ENCODE measurements around the gene MALAT1. TPM values are rescaled to one million over a fixed set of nuclear protein-coding genes. Genes with fewer than 3 reads are reported as not detected.
"Not testable (repeated sequence)": the region's sequence is repeated elsewhere in the genome, so short reads cannot be mapped to it uniquely, and the experiment has no call there.

The MALAT1 gene
- total and polyA plus RNA-seq, 8 donors: 251 to 5,615 (median 2,750) TPM

DNA sequence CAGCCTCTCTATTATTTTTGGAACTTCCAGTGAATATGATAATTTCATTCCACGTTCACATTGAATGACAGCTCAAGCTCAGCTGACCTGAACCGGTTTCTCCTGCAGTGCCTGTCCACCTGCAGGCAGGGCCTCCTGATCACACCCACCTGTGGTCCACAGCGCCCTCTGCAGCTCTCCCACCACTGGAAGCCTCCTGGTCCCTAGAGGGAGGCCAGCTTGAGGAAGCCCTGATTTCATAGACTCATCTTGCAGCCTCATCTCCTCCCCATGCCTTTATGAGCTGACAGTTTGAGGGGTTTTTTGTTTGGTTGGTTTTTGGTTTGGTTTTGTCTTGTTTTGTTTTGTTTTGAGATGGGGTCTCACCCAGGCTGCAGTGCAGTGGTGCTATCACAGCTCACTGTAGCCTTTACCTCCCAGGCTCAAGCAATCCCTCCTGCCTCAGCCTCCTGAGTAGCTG, 29.9 kb upstream of the MALAT1 start:
- intact Hi-C loops (cut with DNase I): loop anchor here in 2 of 3 donors (2.0 to 10.0 kb wide), 3 partner anchors 52 to 114 kb away; partner anchors contain the start of gene TIGD3 (in 1 of the 2)
- Histone ChIP-seq H3K36me3 (no peaks in the 10 kb centered on the region), H3K27me3 (no peaks in the 10 kb centered on the region), H3K9me3 (no peaks in the 10 kb centered on the region), H3K4me3 (no peak overlapping the region), H3K27ac (peak overlapping the region in 1 of 4 donors; percentile 12), H3K4me1 (peaks cover 11 to 28% (median 20%) of the 10 kb centered on the region in 3 donors)
- FAIRE-seq (no peak), ATAC-seq (peak; percentile 67 to 87 (median 78)), DNase-seq (peak; percentile 89 to 93 (median 90))
- WGBS, 2 donors: 5 to 8% methylated on average over 3 of the region's 3 CpGs
- TF ChIP-seq, protein P1, sequence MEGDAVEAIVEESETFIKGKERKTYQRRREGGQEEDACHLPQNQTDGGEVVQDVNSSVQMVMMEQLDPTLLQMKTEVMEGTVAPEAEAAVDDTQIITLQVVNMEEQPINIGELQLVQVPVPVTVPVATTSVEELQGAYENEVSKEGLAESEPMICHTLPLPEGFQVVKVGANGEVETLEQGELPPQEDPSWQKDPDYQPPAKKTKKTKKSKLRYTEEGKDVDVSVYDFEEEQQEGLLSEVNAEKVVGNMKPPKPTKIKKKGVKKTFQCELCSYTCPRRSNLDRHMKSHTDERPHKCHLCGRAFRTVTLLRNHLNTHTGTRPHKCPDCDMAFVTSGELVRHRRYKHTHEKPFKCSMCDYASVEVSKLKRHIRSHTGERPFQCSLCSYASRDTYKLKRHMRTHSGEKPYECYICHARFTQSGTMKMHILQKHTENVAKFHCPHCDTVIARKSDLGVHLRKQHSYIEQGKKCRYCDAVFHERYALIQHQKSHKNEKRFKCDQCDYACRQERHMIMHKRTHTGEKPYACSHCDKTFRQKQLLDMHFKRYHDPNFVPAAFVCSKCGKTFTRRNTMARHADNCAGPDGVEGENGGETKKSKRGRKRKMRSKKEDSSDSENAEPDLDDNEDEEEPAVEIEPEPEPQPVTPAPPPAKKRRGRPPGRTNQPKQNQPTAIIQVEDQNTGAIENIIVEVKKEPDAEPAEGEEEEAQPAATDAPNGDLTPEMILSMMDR (IDR thresholded peaks at IDR 0.05): peak; percentile 47 to 75 (median 65)

DNA sequence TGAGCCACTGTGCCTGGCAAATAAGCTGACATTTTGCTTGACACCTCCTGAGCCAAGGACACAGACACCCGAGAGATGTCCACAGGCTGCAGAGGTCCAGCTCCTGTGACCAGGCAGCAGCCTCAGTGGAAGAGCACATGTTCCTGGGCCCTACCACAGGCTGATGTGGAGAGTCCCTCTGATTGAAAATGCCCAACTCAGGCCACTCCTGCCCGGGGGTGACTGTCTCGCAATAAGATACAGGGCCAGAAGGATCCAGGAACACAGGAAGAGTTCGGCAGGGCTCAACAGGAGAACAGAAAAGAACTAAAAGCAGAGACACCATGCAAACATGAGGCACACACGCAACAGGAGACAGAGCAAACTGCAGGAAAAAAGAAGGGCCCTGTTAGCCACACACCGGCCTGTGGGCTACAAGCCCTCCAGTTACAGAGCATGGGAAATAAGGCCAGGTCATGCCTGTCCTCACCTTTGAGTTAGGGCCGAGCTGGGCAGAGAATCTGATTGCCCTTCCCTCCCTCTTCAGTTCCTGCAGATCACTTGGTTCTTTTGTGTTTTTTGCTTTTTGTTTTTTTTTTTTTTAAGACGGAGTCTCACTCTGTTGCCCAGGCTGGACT, 28.3 kb upstream of the MALAT1 start:
- intact Hi-C loops (cut with DNase I): loop anchor here in 1 of 3 donors (5.0 kb wide), 1 partner anchor 37 kb away; no protein-coding TSS in a partner anchor
- WGBS, 2 donors: 80 to 84% methylated on average over 8 of the region's 8 CpGs

DNA sequence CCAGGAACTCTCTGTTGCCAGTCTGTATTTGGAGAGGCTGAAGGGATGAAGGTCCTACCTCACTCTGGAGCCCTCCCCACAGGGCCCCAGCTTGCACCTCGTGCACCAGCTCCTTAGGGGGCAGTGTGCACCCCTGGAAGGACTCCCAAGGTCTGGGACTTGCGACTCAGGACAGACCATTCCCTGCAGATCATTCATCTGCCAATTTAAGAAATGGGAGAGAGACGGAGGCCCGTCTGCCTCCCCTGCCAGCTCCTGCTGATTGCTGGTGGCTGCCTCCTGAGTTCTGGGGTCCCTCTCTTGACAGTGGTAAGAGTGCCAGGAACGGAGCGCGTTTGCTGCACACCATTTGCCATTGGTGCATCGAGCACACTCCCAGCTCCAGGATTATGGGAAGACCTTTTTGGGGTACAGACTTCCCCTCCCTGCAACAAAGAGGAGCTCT, 27.4 kb upstream of the MALAT1 start:
- WGBS, 2 donors: 32 to 40% methylated on average over 8 of the region's 8 CpGs
- no peaks in the 10 kb centered on the region for H3K27me3 ChIP-seq
- DNase-seq (peak; percentile 76 to 87 (median 81)), FAIRE-seq (no peak), ATAC-seq (peak; percentile 73 to 85 (median 82))
- H3K9me3 ChIP-seq: no peaks in the 10 kb centered on the region
- H3K36me3 ChIP-seq: no peaks in the 10 kb centered on the region
- TF ChIP-seq, protein P1 (IDR thresholded peaks at IDR 0.05): peak; percentile 29 to 55 (median 46)
- peak overlapping the region; percentile 78 to 93 (median 88) for H3K27ac ChIP-seq
- intact Hi-C loops (cut with DNase I): loop anchor here in 1 of 3 donors (5.0 kb wide), 1 partner anchor 36 kb away; no protein-coding TSS in a partner anchor
- peaks cover 15 to 31% (median 24%) of the 10 kb centered on the region in 3 donors for H3K4me1 ChIP-seq
- H3K4me3 ChIP-seq: peak overlapping the region in 1 of 4 donors; percentile 20

More for the DNA sequence above, 28.3 kb upstream of the MALAT1 start:
- FAIRE-seq: no peak
- H3K4me3 ChIP-seq: no peak overlapping the region
- peak in 1 of 6 donors; percentile 51 for DNase-seq
- no peaks in the 10 kb centered on the region for H3K27me3 ChIP-seq
- H3K36me3 ChIP-seq: no peaks in the 10 kb centered on the region
- no peak for ATAC-seq
- H3K4me1 ChIP-seq: peaks cover 11 to 28% (median 20%) of the 10 kb centered on the region in 3 donors
- no peaks in the 10 kb centered on the region for H3K9me3 ChIP-seq
- peak overlapping the region; percentile 78 to 93 (median 88) for H3K27ac ChIP-seq
- TF ChIP-seq, protein P1 (IDR thresholded peaks at IDR 0.05): no peak

DNA sequence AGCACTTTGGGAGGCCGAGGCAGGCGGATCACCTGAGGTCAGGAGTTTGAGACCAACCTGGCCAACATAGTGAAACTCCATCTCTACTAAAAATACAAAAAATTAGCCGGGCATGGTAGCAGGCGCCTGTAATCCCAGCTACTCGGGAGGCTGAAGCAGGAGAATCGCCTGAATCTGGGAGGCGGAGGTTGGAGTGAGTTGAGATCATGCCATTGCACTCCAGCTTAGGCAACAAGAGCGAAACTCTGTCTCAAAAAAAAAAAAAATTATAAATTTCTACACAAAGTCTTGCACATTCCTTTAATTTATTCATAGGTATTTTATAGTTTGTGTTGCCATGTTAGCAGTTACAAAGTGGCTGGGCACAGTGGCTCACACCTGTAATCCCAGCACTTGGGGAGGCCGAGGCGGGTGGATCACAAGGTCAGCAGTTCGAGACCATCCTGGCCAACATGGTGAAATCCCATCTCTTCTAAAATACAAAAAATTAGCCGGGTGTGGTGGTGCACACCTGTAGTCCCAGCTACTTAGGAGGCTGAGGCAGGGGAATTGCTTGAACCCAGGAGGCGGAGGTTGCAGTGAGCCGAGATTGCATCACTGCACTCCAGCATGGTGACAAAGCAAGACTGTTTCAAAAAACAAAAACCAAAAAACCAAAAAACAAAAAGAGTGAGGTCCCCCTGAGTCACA, 26.1 kb upstream of the MALAT1 start:
- H3K27me3 ChIP-seq, FAIRE-seq, H3K4me3 ChIP-seq, H3K9me3 ChIP-seq, H3K36me3 ChIP-seq, ATAC-seq: not testable (repeated sequence)
- Histone ChIP-seq H3K4me1 (peaks cover 17 to 27% (median 21%) of the 10 kb centered on the region in 3 donors), H3K27ac (peak overlapping the region in 2 of 4 donors; percentile 87 to 92)
- intact Hi-C loops (cut with DNase I): loop anchor here in 1 of 3 donors (5.0 kb wide), 1 partner anchor 35 kb away; no protein-coding TSS in a partner anchor
- WGBS, 2 donors: 81 to 92% methylated on average over 14 of the region's 14 CpGs
- DNase-seq: peak in 1 of 6 donors; percentile 20

DNA sequence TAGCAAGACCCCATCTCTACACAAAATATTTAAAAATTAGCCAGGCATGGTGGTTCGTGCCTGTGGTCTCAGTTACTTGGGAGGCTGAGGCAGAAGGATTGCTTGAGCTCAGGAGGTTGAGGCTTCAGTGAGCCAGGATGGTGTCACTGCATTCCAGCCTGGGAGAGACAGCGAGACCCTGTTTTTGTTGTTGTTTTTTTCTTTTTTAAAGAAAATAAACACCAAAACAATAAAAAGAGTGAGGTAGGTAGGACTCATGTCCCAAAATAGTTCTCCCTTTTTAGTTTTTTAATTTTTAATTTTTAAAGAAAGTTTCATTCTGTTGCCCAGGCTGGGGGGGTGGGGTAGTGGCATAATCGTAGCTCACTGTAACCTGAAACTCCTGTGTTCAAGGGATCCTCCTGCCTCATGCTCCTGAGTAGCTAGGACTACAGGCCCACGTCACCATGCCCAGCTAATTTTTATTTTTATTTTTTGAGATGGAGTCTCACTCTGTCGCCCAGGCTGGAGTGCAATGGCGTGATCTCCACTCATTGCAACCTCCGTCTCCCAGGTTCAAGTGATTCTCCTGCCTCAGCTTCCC, 25.5 kb upstream of the MALAT1 start:
- Histone ChIP-seq H3K27me3 (no peaks in the 10 kb centered on the region), H3K36me3 (no peaks in the 10 kb centered on the region), H3K4me3 (no peak overlapping the region), H3K9me3 (no peaks in the 10 kb centered on the region), H3K4me1 (peaks cover 22 to 26% (median 24%) of the 10 kb centered on the region in 3 donors), H3K27ac (peak overlapping the region in 2 of 4 donors; percentile 87 to 92)
- TF ChIP-seq, protein P1 (IDR thresholded peaks at IDR 0.05): no peak
- intact Hi-C loops (cut with DNase I): loop anchor here in 1 of 3 donors (5.0 kb wide), 1 partner anchor 34 kb away; no protein-coding TSS in a partner anchor
- FAIRE-seq: no peak
- no peak for DNase-seq
- no peak for ATAC-seq
- 86 to 87% methylated on average over 7 of the region's 7 CpGs for WGBS, 2 donors

Measured in pancreas (tissue), 10 donors.